ENCODE measurements around the gene BTBD6.

Gene BTBD6

DNA sequence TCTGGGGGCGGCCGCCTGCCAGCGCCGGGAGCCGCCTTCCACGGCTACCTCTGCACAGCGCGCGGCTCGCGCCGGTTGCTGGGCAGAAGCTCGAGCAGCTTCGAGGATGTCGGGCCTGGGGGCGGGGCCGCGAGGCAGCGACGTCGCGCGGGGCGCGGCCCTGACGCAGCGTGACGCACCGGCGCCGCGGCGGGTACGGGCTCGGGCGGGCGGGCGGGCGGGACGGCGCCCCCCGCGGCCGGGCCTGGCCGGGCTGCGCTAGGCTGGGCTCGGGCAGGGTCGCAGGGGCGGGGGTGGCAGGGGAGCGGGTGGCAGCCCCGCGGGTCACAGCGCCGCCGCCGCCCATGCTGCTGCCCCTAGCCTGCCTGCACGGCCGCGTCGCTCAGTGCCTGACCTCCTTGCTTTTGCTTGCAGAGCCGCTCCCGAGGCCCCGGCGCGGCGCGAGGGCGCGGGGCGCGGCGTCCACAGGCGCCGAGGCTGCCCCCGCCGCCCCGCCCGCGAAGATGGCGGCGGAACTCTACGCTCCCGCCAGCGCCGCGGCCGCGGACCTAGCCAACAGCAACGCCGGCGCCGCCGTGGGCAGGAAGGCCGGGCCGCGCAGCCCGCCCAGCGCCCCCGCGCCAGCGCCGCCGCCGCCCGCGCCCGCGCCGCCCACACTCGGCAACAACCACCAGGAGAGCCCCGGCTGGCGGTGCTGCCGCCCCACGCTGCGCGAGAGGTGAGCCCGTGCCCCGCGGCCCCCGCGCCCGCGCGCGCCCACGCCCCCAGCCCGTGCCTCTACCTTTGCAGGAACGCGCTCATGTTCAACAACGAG lies at the start of gene BTBD6:
TSS of gene BTBD6 (plus strand) at position 166 of the 814 bp plus-strand sequence. CDS start at position 345, 179 bp downstream.
- peak; percentile 92 for DNase-seq

DNA sequence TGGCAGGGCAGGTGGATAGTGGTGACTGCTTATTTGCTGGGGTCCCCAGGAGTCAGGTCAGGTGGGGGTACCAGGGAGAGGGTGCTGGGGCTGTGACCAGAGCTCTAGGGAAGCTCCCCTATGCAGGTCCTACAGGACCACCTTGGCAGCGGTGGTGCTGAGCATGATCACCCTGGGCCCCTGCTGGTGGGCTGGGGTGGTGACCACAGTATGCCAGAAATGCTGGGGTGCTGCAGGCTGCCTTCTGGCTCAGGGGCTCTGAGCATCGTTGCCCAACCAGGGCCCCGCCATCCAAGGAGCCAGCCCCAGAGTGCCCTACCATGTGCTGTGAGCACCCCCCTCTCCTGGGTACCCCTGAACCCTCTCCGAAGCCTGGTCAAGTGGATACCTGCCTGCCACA lies 49.7 kb upstream of the BTBD6 start:
- DNase-seq = no peak

DNA sequence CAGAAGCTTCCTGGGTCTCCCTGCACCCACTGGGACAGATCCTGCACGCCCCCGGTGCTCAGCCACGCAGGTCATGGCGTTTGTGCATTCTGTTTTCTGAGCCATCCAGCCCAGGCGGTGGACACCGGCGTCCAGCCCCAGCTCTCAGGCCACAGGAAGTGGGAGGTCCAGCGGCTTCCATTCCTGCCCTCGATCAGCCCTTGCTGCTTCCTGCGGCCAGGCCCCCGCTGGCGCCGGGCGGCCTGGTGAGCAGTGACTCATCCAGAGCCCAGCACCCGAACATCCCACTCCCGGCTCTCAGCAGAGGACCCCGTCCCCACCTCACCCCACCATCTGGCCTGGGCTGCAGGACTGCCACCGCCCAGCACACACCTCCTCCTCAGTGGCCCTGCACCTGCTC lies 49.2 kb upstream of the BTBD6 start:
- no peak for DNase-seq

GRCh38 chr14:105200074-105200473 lies 48.3 kb upstream of the BTBD6 start:
- no peak for DNase-seq

- DNase-seq = no peak
These were observed 47.7 kb upstream of the BTBD6 start for GRCh38 chr14:105200641-105201040.

DNA sequence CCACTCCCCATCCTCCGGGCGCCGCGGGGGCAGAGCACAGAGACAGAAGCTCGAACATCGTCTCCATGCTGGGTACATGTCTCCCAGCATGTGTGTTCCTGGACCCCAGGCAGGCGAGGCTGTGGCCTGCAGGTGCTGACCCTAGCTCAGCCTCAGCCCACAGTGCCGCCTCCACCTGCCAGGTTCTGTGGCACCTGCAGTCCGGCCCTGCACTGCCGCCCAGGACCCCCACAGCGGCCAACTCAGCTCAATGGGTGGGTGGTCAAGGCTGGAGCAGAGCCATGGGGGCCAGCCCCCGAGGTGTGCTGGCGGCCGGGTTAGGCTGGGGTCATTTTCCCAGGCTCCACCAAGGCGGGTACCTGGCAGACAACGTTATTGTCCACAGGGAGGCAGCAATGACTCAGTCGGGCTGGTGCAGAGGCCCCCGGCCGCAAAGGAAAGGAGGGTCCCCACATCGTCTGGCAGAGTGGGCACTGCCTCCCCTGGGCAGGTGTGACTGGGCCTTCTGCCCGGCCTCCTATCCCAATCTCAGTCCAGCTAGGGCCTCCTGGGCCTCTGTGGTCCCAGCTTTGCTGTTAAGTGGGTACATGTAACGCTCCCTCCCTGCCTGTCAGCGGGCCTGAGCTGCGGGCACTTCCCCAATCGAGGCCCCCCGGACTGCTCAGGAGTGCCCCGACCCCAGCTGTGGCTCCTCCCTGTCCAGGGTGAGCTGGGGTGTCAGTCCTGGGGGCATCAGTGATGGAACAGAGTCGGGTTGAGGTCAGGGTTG lies 47.0 kb upstream of the BTBD6 start:
- DNase-seq = no peak

DNA sequence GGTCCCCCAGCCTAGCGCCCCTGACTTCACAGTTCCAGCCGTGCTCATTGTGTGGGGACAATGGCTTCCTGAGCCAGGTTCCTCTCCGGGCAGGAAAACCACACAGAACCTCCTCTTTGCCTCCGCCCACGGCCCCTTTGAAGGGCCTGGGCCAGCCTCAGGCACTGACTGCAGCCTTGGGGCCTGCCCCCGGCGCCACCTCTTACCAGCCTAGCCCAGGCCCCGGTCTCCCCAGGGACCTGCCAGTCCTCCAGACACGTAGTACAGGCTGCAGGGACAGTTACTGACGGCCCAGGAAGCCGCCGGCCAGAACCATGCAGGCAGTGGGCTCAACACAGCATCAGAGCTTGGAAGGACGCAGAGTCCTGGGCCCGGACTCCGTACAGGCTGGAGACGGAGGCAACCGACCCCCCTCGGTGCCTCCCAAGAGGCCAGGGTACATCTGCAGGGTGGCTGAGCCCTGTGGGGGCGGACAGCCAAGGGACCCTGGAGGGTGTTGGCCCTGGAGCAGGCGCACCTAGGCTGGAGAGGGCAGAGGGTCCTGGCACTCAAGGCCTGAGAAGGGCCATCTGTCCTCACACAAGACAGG lies 46.3 kb upstream of the BTBD6 start:
- DNase-seq = peak; percentile 51

- peak; percentile 78 for DNase-seq
These were observed 45.2 kb upstream of the BTBD6 start for GRCh38 chr14:105203057-105203531.

DNA sequence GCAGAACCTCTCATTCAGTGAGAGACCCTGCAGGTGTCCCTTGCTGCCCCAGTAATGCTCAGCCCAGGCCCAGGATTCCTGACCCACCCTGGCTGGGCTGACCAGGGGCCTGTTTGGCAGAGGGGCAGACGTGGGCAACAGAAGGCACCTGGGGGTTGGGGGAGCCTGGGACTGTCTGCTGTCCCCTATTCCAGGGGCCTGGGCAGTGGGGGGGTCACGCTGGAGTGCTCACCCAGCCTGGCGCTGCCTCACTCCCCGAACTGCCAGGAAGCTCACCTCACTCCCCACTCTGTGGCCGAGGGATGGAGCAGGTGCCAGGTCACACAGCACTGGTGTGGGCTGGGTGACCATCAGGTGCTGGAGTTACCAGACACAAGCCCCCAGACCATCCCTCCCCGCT lies 44.6 kb upstream of the BTBD6 start:
- no peak for DNase-seq

- DNase-seq = no peak
These were observed 44.0 kb upstream of the BTBD6 start for GRCh38 chr14:105204206-105204930.

- no peak for DNase-seq
These were observed 43.2 kb upstream of the BTBD6 start for GRCh38 chr14:105204931-105205672.

- no peak for DNase-seq
These were observed 42.6 kb upstream of the BTBD6 start for GRCh38 chr14:105205673-105206208.

DNA sequence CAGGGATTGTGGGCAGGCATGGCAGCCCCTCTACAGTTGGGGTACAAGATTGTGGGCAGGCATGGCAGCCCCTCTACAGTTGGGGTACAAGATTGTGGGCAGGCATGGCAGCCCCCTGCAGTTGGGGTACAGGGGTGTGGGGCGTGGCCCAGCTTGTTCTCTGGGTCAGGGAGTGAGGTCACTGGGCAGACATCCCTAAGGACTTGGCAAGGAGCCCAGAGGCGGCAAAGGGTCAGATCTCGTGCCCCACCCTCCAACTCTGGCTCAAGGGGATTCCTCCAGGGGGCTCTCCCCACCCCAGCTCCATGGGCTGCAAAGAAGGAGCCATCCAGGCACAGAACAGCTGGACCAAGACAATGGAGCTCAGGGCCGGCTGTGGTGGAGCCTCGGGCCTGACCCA lies 41.5 kb upstream of the BTBD6 start:
- DNase-seq = no peak

- no peak for DNase-seq
These were observed 40.9 kb upstream of the BTBD6 start for GRCh38 chr14:105207460-105207901.

- DNase-seq = no peak
These were observed 40.2 kb upstream of the BTBD6 start for GRCh38 chr14:105207996-105208737.

- DNase-seq = no peak
These were observed 39.6 kb upstream of the BTBD6 start for GRCh38 chr14:105208738-105209075.

- DNase-seq = no peak
These were observed 39.2 kb upstream of the BTBD6 start for GRCh38 chr14:105209091-105209490.

DNA sequence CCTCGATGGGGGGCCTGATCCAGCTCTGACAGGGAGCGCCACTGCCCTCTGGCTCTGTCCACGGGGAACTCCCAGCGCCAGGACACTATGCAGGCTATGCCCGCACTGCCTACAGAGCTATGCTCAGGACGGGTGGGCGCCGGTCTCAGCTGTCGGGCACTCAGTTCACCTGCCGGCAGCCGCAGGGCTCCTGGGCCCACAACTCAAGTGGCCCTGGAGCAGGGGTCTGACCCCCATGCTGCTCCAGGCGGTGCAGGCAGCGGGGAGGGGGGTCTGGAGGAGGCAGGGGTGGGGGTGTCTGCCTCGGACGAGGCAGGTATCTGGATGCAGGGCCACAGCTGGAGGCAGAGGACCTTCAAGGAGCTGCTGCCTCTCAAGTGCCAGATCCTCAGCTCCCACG lies 38.7 kb upstream of the BTBD6 start:
- DNase-seq = no peak

DNA sequence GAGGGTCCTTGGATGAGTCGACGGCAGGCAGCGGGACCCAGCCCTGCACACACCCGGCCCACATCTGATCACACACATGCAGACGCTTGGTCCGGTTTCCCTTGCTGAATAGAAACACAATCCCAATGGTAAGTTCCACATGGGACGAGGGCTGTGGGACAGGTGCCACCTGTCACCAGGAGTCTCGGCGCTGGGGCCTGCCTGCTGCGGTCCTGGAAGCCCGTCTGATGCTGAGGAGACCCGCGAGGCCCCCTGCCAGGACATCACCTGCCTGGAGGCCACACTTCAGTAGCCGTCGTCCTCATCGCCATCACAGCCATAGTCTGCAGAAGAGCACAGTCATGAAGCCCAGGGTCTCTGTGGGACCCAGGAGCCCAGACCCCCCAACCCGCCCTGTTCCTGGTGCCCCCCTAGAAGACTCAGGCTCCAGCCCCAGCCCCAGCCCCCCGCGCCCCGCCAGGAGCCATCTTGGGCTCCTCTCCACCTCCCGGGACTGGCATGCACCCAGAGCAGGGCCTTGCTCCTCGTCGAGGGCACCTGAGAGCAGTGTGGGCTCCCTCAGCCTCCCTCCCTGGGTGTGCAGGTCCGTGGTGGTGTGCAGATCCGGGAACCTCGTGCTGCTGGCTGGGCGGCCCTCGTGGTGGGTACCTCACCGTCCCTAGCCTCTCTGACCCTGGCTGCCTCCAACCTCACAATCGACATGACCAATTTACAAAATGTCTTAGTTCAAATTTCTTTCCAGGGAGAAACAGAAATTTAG lies 37.9 kb upstream of the BTBD6 start:
- no peak for DNase-seq

DNA sequence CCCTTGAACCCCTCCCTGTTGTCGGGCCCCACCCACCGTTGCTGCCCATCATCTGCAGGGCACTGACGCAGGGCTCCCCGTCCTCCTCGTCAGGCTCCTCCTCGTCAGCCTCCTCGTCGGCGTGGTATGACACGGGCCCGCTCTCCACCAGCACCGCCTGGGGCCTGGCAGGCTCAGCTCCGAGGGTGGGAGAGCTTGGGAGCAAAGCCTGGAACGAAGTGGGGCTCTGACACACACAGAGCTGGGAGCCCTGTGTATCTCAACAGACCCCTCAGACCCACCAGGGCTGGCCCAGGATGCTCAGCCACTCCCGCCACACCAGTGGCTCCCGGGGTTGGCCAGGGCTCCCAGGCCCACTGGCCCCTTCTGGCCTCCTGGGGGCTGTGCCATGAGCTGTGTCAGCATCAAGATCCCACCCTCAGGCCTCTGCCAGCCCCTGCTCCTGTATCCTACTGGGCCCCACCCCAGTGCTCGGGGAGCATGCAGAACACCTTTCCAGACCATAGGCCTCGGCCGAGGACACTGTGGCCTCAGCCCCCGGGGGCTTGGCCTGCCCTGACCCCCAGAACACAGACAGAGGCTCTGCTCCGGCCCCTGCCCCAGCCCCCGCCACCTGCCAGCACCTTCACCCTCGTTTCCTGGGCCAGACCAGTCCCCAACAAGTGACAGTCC lies 37.1 kb upstream of the BTBD6 start:
- DNase-seq = no peak

Data from CD4-positive, alpha-beta T cell treated with Interleukin-17A for 4 hours (primary cell).